ENCODE measurements around the gene ADARB1.

- no peak for TF ChIP-seq SUZ12 (IDR thresholded peaks at IDR 0.05)
- no peak for TF ChIP-seq FOXK2 (IDR thresholded peaks at IDR 0.05)
- TF ChIP-seq ZNF384 (IDR thresholded peaks at IDR 0.05) = no peak
- TF ChIP-seq FOXA1 (IDR thresholded peaks at IDR 0.05) = no peak
- no peak for TF ChIP-seq FOXM1 (IDR thresholded peaks at IDR 0.05; ENCODE audit: borderline replicate concordance)
- TF ChIP-seq ELF4 (IDR thresholded peaks at IDR 0.05) = no peak
- no peak for TF ChIP-seq BHLHE40 (IDR thresholded peaks at IDR 0.05; ENCODE audit: borderline replicate concordance)
- TF ChIP-seq CTBP1 (IDR thresholded peaks at IDR 0.05; ENCODE audit: borderline replicate concordance) = no peak
These were observed 161.1 kb downstream of the ADARB1 start for GRCh38 chr21:45235488-45235887.

Measured in HEK293T (cell line).